SK-N-SH treated with all-trans-retinoic acid at 6 μM for 48 hours (cell line): Measurements from ENCODE around the gene SPOPL.

ENCODE experiments used
- ATAC-seq: fragments of 200-7000 bp; cut with Tn5 transposase; 3 replicates; pipeline ENCODE4 v1.9.1; 2020; ENCODE audit warnings: mild to moderate bottlenecking, moderate library complexity
- ARNTL ChIP-seq: fragments of 450-650 bp; formaldehyde crosslinking; IDR thresholded peaks from 2 replicates; pipeline ENCODE4 v1.5.0; 2020; ENCODE audit warnings: low read depth, mild to moderate bottlenecking, moderate library complexity, borderline replicate concordance
- BACH2 ChIP-seq: fragments of 250-450 bp; sonication (Bioruptor Pico); IDR thresholded peaks from 2 replicates; pipeline ENCODE4 v1.9.0; 2021; ENCODE audit warnings: mild to moderate bottlenecking, borderline replicate concordance
- CSDC2 ChIP-seq: fragments of 250-450 bp; sonication (Bioruptor Pico); IDR thresholded peaks from 2 replicates; pipeline ENCODE4 v1.5.0; 2020; ENCODE audit warnings: mild to moderate bottlenecking, moderate library complexity
- ESRRG ChIP-seq: fragments of 250-450 bp; sonication (Bioruptor Pico); IDR thresholded peaks from 2 replicates; pipeline ENCODE4 v1.6.1; 2021; ENCODE audit warnings: mild to moderate bottlenecking
- GLIS3 ChIP-seq: fragments of 250-450 bp; sonication (Bioruptor Pico); IDR thresholded peaks from 2 replicates; pipeline ENCODE4 v1.5.0; 2020; ENCODE audit warnings: mild to moderate bottlenecking, moderate library complexity
- ISL1 ChIP-seq: fragments of 250-450 bp; sonication (Bioruptor Pico); IDR thresholded peaks from 2 replicates; pipeline ENCODE4 v2.1.2; 2022; ENCODE audit warnings: mild to moderate bottlenecking, moderate library complexity
- OSR1 ChIP-seq: fragments of 250-450 bp; sonication (Bioruptor Pico); IDR thresholded peaks from 2 replicates; pipeline ENCODE4 v1.8.0; 2022; ENCODE audit warnings: moderate library complexity, mild to moderate bottlenecking, inconsistent platforms
- PPARA ChIP-seq: fragments of 250-450 bp; sonication (Bioruptor Pico); IDR thresholded peaks from 2 replicates; pipeline ENCODE4 v1.5.0; 2020; ENCODE audit warnings: mild to moderate bottlenecking, borderline replicate concordance
- RARB ChIP-seq: fragments of 250-450 bp; sonication (Bioruptor Pico); IDR thresholded peaks from 2 replicates; pipeline ENCODE4 v1.8.0; 2021; ENCODE audit warnings: mild to moderate bottlenecking, moderate library complexity
- TCF4 ChIP-seq: fragments of 250-450 bp; sonication (Bioruptor Pico); IDR thresholded peaks from 2 replicates; pipeline ENCODE4 v1.8.0; 2021; ENCODE audit warnings: mild to moderate bottlenecking, moderate library complexity, borderline replicate concordance
- TOX ChIP-seq: fragments of 250-450 bp; sonication (Bioruptor Pico); IDR thresholded peaks from 2 replicates; pipeline ENCODE4 v1.8.0; 2021; ENCODE audit warnings: mild to moderate bottlenecking, moderate library complexity, borderline replicate concordance
- ZC3H10 ChIP-seq: fragments of 250-450 bp; sonication (Bioruptor Pico); IDR thresholded peaks from 2 replicates; pipeline ENCODE4 v1.5.1; 2021; ENCODE audit warnings: mild to moderate bottlenecking, moderate library complexity
- ZFP3 ChIP-seq: fragments of 250-450 bp; sonication (Bioruptor Pico); IDR thresholded peaks from 2 replicates; pipeline ENCODE4 v1.5.0; 2020; ENCODE audit warnings: mild to moderate bottlenecking, moderate library complexity
- ZFP30 ChIP-seq: fragments of 450-650 bp; formaldehyde crosslinking; IDR thresholded peaks from 2 replicates; pipeline ENCODE4 v1.5.0; 2022; ENCODE audit warnings: mild to moderate bottlenecking, moderate library complexity
- ZNF70 ChIP-seq: fragments of 450-650 bp; formaldehyde crosslinking; IDR thresholded peaks from 2 replicates; pipeline ENCODE4 v1.5.0; 2020; ENCODE audit warnings: mild to moderate bottlenecking, moderate library complexity
- ZNF8 ChIP-seq: fragments of 450-650 bp; formaldehyde crosslinking; IDR thresholded peaks from 2 replicates; pipeline ENCODE4 v1.5.0; 2020; ENCODE audit warnings: mild to moderate bottlenecking, moderate library complexity
- TF ChIP-seq, protein P1 (sequence below): fragments of 250-450 bp; sonication (Bioruptor Pico); IDR thresholded peaks from 2 replicates; pipeline ENCODE4 v1.8.0; 2020; ENCODE audit warnings: mild to moderate bottlenecking, moderate library complexity, borderline replicate concordance
- TF ChIP-seq, protein P2 (sequence below): fragments of 250-450 bp; sonication (Bioruptor Pico); IDR thresholded peaks from 2 replicates; pipeline ENCODE4 v1.5.0; 2020; ENCODE audit warnings: mild to moderate bottlenecking, moderate library complexity
- TF ChIP-seq, protein P3 (sequence below): fragments of 250-450 bp; sonication (Bioruptor Pico); IDR thresholded peaks from 2 replicates; pipeline ENCODE4 v1.5.1; 2021; ENCODE audit warnings: mild to moderate bottlenecking, moderate library complexity
- TF ChIP-seq, protein P4 (sequence below): fragments of 250-450 bp; sonication (Bioruptor Pico); IDR thresholded peaks from 2 replicates; pipeline ENCODE4 v1.5.1; 2020; ENCODE audit warnings: low read depth, mild to moderate bottlenecking, moderate library complexity
- TF ChIP-seq, protein P5 (sequence below): fragments of 250-450 bp; sonication (Bioruptor Pico); IDR thresholded peaks from 2 replicates; pipeline ENCODE4 v1.8.0; 2021; ENCODE audit warnings: low read depth, mild to moderate bottlenecking, moderate library complexity, borderline replicate concordance

Gene SPOPL

DNA sequence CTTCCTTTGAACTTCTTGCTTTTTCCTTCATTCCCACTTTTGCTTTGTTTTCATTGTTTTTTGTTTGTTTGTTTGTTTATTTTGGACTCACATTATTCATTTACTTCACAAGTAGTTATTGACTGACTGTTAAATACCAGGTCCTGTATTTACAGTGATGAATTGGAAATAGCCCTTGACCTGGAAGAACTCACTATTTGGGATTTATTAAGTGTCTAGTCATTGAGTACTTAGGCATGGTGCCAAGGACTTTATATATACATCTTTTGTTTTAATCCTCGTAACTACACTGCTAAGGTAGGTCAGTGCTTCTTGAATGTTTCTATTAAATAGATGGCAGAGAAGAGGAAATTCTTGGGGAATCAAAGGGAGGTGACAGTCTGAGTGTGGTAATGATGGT lies 11.1 kb downstream of the SPOPL start:
- TF ChIP-seq, protein P1, sequence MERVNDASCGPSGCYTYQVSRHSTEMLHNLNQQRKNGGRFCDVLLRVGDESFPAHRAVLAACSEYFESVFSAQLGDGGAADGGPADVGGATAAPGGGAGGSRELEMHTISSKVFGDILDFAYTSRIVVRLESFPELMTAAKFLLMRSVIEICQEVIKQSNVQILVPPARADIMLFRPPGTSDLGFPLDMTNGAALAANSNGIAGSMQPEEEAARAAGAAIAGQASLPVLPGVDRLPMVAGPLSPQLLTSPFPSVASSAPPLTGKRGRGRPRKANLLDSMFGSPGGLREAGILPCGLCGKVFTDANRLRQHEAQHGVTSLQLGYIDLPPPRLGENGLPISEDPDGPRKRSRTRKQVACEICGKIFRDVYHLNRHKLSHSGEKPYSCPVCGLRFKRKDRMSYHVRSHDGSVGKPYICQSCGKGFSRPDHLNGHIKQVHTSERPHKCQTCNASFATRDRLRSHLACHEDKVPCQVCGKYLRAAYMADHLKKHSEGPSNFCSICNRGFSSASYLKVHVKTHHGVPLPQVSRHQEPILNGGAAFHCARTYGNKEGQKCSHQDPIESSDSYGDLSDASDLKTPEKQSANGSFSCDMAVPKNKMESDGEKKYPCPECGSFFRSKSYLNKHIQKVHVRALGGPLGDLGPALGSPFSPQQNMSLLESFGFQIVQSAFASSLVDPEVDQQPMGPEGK (CRISPR knock-in tag): no peak
- TF ChIP-seq TCF4 (CRISPR knock-in tag): no peak
- TF ChIP-seq RARB (CRISPR knock-in tag): no peak
- TF ChIP-seq PPARA (CRISPR knock-in tag): no peak
- TF ChIP-seq ESRRG (CRISPR knock-in tag): no peak
- TF ChIP-seq GLIS3: no peak
- no peak for TF ChIP-seq ZFP30 (CRISPR knock-in tag)
- no peak for TF ChIP-seq ZNF70 (CRISPR knock-in tag)
- TF ChIP-seq, protein P2, sequence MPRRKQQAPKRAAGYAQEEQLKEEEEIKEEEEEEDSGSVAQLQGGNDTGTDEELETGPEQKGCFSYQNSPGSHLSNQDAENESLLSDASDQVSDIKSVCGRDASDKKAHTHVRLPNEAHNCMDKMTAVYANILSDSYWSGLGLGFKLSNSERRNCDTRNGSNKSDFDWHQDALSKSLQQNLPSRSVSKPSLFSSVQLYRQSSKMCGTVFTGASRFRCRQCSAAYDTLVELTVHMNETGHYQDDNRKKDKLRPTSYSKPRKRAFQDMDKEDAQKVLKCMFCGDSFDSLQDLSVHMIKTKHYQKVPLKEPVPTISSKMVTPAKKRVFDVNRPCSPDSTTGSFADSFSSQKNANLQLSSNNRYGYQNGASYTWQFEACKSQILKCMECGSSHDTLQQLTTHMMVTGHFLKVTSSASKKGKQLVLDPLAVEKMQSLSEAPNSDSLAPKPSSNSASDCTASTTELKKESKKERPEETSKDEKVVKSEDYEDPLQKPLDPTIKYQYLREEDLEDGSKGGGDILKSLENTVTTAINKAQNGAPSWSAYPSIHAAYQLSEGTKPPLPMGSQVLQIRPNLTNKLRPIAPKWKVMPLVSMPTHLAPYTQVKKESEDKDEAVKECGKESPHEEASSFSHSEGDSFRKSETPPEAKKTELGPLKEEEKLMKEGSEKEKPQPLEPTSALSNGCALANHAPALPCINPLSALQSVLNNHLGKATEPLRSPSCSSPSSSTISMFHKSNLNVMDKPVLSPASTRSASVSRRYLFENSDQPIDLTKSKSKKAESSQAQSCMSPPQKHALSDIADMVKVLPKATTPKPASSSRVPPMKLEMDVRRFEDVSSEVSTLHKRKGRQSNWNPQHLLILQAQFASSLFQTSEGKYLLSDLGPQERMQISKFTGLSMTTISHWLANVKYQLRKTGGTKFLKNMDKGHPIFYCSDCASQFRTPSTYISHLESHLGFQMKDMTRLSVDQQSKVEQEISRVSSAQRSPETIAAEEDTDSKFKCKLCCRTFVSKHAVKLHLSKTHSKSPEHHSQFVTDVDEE (CRISPR knock-in tag): no peak
- TF ChIP-seq TOX (CRISPR knock-in tag): no peak
- TF ChIP-seq CSDC2 (CRISPR knock-in tag): no peak
- TF ChIP-seq BACH2 (CRISPR knock-in tag): no peak
- TF ChIP-seq, protein P3, sequence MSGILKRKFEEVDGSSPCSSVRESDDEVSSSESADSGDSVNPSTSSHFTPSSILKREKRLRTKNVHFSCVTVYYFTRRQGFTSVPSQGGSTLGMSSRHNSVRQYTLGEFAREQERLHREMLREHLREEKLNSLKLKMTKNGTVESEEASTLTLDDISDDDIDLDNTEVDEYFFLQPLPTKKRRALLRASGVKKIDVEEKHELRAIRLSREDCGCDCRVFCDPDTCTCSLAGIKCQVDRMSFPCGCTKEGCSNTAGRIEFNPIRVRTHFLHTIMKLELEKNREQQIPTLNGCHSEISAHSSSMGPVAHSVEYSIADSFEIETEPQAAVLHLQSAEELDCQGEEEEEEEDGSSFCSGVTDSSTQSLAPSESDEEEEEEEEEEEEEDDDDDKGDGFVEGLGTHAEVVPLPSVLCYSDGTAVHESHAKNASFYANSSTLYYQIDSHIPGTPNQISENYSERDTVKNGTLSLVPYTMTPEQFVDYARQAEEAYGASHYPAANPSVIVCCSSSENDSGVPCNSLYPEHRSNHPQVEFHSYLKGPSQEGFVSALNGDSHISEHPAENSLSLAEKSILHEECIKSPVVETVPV (CRISPR knock-in tag): no peak
- ATAC-seq: no peak

DNA sequence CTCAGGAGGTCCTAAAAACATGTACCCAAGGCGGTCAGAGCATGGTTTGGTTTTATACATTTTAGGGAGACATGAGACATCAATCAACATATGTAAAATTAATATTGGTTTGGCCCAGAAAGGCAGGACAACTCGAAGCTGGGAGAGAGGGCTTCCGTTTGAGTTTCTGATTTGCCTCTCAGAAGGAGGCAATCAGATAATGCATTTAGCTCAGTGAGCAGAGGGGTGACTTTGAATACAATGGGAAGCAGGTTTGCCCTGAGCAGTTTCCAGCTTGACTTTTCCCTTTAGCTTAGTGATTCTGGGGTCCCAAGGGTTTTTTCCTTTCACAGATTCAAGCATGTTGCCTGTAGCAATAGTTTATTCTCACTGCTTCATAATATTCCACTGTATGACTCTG lies 12.6 kb downstream of the SPOPL start:
- TF ChIP-seq, protein P2 (CRISPR knock-in tag): no peak
- no peak for TF ChIP-seq GLIS3
- TF ChIP-seq, protein P4, sequence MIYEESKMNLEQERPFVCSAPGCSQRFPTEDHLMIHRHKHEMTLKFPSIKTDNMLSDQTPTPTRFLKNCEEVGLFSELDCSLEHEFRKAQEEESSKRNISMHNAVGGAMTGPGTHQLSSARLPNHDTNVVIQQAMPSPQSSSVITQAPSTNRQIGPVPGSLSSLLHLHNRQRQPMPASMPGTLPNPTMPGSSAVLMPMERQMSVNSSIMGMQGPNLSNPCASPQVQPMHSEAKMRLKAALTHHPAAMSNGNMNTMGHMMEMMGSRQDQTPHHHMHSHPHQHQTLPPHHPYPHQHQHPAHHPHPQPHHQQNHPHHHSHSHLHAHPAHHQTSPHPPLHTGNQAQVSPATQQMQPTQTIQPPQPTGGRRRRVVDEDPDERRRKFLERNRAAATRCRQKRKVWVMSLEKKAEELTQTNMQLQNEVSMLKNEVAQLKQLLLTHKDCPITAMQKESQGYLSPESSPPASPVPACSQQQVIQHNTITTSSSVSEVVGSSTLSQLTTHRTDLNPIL (CRISPR knock-in tag): no peak
- no peak for TF ChIP-seq PPARA (CRISPR knock-in tag)
- TF ChIP-seq ZNF8 (CRISPR knock-in tag): no peak
- TF ChIP-seq CSDC2 (CRISPR knock-in tag): no peak
- no peak for TF ChIP-seq ZC3H10 (CRISPR knock-in tag)
- TF ChIP-seq TOX (CRISPR knock-in tag): no peak
- no peak for TF ChIP-seq RARB (CRISPR knock-in tag)
- no peak for TF ChIP-seq ESRRG (CRISPR knock-in tag)
- no peak for TF ChIP-seq ZFP30 (CRISPR knock-in tag)
- TF ChIP-seq ARNTL: no peak
- TF ChIP-seq OSR1 (CRISPR knock-in tag): no peak
- no peak for TF ChIP-seq TCF4 (CRISPR knock-in tag)
- no peak for TF ChIP-seq ISL1 (CRISPR knock-in tag)
- TF ChIP-seq ZNF70 (CRISPR knock-in tag): no peak
- TF ChIP-seq, protein P5, sequence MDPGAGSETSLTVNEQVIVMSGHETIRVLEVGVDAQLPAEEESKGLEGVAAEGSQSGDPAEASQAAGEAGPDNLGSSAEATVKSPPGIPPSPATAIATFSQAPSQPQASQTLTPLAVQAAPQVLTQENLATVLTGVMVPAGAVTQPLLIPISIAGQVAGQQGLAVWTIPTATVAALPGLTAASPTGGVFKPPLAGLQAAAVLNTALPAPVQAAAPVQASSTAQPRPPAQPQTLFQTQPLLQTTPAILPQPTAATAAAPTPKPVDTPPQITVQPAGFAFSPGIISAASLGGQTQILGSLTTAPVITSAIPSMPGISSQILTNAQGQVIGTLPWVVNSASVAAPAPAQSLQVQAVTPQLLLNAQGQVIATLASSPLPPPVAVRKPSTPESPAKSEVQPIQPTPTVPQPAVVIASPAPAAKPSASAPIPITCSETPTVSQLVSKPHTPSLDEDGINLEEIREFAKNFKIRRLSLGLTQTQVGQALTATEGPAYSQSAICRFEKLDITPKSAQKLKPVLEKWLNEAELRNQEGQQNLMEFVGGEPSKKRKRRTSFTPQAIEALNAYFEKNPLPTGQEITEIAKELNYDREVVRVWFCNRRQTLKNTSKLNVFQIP (CRISPR knock-in tag): no peak
- no peak for TF ChIP-seq ZFP3
- ATAC-seq: no peak
